Stimulated activated CD4-positive, alpha-beta T cell treated with anti-CD3 and anti-CD28 coated beads, TNF-alpha, amount 100 ng/mL, for 1 hour (primary cell): ENCODE data around the gene PEX1.
"Not testable (repeated sequence)": the region's sequence is repeated elsewhere in the genome, so short reads cannot be mapped to it uniquely, and the experiment has no call there.

Source experiments
- DNase-seq, 3 donors: peaks; one replicate each; pipeline ENCODE4 v3.0.0-alpha.2; 2020; ENCODE audit warnings: low read depth in 3 of 3, low spot score in 1 of 3

Gene PEX1

DNA sequence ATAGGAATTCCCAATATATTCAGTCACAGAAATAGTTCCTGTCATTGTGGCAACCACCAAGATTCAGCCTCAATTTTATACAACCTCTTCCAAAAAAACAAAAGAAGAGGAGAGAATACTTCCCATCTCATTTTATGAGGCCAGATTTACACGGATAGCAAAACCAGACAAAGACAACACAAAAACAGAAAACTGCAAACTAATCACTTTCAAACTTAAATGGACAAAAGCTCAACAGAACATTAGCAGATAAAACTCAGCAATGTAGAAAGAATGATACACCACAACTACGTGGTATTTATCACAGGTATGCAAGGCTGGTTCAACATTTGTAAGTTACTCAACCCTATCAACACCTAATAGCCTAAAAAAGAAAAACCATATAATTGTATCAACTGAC, 22.0 kb downstream of the PEX1 start:
- no peak for DNase-seq

DNA sequence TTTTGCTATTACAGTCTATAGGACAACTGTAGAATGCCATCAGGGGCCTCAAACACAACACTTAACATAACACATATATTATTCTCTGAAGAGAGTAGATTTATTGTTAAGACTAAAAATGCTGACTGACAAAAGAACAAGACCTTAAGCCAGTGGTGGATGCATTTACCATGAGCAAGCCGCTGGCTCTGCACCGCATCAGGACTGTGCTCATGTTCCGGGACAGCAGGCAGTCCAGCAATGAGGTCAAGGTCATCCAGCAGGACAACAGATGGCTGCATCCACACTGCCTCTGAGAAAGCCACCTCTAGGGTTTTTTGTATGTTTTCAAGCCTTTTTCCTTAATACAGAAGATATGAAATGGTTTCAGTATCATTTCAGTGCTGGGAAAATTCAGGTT, 23.8 kb downstream of the PEX1 start:
- DNase-seq: no peak

DNA sequence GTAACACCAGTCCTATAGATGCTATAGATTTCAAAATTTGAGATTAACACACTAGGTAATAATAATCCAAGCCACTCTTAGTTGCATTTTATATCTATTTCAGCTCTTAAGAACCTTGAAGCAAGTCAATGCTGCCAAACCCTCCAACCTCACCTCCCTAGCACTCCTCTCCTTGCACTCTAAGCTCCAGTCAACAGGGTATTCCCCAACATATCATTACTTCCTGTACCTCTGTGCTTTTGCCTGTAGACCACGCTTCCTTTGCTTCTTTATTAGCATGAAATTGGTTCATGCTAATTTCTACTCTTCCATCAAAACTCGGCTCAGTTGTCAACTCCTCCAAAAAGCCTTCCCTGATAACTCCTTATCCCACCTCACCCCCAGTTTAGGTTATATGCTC, 24.6 kb downstream of the PEX1 start:
- no peak for DNase-seq

DNA sequence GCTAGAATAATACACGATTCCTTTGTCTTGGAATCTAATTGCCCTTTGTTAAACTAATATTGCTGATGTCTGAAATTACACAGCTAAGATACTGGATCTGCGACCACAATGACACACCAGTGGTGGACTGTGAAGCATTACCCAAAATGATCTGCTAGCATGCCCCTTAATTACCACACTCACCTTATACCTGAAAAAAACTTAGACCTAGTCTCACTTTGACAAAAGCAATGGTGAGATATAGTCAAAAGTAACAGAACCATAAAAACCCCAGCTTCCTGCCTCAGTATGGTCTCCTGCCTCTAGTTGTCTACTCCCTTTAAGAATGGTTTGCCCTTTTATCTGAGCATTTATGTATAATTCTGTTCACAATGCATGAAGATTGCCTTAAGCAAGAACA, 29.8 kb downstream of the PEX1 start:
- DNase-seq: no peak

DNA sequence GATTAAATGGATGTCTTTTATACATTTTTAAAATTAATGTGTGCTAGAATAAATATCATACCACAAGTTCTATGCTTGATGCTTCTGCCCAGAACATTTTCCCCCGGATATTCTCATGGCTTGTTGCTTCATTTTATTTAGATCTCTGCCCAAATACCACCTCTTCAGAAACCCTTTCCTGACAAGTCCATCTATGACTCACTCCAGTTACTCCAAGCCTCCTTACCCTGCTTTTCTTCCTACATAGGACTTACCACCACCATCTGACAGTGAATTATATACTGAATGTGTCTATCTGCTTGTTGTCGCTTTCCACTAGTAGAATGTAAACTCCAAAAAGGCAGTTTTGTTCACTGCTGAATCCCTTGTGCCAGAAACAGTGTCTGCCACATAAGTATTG, 31.4 kb downstream of the PEX1 start:
- no peak for DNase-seq

DNA sequence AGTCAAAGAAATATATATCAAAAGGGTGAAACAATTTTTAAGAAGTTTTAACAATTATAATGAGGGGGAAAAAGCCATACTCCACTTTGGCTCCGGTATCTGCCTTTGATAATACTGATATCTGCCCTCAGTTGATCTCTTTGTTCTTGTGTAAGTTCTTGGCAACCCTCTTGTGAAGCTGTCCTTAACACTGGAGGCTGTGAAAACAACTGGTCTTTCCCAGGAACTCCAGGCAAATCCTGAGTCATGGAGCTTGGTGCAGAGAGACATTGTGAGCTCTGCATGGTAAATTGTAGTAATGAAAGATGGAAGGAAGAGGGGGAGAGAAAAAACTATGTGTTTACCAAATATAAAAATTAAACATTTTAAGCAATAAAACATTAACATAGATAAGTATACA, 38.7 kb downstream of the PEX1 start:
- DNase-seq: no peak

DNA sequence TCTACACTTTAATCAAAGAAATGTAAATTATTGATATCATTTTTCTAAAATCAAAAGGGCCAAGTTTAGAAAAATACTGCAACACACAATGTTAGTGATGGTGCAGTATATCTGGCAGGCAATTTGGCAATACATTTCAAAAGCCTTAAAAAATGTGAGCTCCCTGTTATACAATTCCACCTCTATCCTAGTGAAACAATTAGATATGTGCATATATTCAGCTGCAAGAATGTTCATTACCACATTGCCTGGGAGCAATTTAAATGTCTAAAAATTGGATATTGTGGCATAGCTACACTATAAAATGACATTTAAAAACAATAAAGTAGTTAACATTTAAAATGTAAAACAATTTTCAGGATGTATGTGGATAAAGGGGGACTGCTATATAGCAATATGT, 40.5 kb downstream of the PEX1 start:
- DNase-seq: no peak

DNA sequence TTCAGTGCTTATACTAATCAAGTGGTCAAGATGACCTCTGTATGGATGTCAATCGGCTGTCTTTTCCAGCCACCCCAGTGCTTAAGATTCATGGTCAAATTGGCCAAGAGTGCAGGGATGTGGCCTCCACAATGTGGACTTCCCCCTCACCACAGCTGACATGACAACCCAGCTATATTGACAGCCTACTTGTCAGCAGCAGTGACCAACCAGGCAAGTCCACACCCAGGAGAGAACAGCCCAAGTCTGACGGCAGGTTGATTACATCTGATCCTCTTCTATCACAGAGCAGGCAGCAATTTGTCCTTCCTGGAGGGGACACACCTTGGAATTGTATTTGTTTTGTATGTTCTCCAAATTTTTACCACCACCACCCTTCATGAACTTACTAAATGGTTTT, 42.3 kb downstream of the PEX1 start:
- no peak for DNase-seq

DNA sequence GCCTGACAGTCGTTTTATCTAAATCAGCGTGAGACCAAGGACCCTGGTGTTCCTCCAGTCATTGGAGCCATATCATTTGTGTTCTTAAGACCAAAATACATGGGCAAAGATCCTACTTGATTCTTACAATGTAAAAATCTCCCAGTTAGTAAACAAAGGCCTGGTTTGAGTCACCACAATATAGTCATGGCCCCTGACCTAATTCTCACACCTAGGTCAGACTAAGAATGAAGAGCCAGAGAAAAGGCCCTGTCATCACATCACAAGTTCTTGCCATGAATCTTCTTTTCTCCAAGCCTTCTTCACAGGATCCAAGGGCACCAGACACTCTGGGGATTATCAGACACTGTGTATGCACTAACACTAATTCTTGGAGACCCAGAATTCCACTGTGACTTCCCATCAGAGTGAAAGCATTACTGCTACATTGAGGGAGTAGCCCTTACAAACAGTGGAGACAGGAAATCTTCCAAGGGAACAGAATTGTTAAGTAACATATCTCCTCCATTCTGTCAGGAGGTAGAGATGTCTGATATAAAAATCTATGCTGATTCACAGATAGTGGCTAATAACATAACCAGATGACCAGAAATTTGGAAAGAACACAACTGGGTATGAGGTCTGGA, 42.9 kb downstream of the PEX1 start:
- DNase-seq: no peak

DNA sequence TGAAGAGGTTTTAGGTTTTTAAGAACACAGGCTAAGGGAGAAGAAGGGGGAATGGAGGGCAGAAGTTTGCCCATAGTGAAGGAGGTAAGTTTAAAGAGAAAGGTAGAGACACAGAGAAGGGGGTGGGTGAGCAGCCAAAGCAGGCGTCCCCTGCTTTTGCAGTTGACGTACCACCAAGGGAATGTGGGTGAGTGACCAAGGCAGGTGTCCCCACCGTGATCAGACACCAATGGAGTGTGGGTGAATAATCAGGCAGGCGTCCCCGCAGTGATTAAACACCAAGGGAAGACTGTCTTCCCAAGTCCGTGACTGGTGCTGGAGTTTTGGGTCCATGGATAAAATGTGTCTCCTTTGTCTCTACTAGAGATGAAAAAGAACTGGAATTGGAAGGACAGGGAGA, 44.1 kb downstream of the PEX1 start:
- DNase-seq: not testable (repeated sequence)

DNA sequence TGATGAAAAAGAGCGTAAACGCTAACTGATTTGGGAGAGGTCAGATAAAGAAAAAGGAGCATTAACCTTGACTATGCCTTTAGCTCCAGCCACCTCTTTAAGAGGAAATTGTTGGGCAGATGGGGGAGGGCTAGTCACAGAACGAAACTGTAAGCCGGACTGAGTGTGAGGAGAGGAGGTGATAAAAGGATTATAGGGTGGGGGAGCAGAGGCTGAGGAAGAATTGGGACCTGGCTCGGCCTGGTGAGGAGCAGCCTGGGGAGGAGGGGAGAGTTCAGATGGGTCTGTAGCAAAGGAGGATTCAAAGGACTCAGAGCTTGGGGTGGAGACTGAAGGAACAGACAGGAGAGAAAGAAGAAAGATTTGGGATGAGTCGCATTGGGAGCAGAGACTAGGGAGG, 44.7 kb downstream of the PEX1 start:
- not testable (repeated sequence) for DNase-seq

DNA sequence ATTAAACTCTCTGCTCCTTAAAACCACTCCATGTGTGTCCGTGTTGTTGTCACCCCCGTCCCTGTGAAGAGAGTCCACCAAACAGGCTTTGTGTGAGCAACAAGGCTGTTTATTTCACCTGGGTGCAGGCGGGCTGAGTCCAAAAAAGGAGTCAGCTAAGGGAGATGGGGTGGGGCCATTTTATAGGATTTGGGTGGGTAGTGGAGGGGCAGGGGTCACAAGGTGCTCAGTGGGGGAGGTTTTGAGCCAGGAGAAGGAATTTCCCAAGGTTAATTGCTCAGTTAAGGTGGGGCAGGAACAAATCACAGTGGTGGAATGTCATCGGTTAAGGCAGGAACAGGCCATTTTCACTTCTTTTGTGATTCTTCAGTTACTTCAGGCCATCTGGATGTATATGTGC, 49.2 kb downstream of the PEX1 start:
- not testable (repeated sequence) for DNase-seq

DNA sequence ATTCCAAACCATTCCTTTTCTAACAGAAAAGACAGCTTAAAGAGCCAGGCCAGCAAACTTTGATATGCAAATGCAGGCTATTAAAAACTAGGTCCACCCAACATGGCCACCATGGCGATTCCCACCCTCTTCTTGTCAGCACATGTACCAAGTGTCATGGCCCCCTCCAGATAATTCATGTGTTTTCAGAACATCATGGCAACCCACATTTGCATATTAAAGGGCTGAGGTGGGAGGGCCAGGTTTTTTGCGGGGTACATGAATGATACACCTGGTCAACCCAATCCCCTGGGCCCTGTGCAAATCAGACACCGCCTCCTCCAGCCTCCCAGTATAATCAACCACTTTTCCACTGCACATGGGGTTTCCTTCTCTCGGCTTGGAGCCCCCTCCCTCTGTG, 49.6 kb downstream of the PEX1 start:
- no peak for DNase-seq

DNA sequence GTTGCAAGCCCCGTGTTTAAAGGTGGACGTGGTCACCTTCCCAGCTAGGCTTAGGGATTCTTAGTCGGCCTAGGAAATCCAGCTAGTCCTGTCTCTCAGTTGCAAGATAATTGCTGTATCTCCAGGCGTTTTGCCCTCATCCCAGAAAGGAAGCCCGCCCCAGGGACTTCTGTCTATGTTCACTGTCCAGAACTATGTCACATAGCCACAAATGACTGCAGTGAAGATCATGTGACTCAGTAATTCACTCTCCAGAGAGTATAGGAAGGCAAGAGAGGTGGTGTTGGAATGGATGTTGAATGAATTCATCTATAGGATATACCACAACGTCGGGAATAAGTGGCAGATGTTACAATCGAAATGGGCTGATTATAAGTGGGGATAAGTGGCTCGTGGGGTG, 50.2 kb downstream of the PEX1 start:
- no peak for DNase-seq

DNA sequence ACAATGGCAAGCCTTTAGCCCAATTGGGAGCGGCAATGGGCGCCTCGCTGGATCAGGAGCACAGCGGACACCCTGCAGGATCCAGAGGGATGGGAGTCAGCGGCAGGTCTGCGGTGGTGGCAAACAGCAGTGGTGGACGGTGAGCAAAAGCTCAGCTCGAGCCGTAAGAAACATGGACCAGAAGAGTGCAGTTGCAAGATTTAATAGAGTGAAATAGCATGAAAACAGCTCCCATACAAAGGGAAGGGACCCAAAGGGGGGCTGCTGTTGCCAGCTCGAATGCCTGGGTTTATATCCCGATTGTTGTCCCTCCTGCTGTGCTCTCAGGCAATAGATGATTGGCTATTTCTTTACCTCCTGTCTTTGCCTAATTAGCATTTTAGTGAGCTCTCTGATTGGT, 50.6 kb downstream of the PEX1 start, which contains the start of gene ERVW-1:
ERVW-1 (minus strand) TSS at position 266 of the 400 bp plus-strand sequence. CDS start 7,565 bp downstream, outside the sequence.
- not testable (repeated sequence) for DNase-seq

DNA sequence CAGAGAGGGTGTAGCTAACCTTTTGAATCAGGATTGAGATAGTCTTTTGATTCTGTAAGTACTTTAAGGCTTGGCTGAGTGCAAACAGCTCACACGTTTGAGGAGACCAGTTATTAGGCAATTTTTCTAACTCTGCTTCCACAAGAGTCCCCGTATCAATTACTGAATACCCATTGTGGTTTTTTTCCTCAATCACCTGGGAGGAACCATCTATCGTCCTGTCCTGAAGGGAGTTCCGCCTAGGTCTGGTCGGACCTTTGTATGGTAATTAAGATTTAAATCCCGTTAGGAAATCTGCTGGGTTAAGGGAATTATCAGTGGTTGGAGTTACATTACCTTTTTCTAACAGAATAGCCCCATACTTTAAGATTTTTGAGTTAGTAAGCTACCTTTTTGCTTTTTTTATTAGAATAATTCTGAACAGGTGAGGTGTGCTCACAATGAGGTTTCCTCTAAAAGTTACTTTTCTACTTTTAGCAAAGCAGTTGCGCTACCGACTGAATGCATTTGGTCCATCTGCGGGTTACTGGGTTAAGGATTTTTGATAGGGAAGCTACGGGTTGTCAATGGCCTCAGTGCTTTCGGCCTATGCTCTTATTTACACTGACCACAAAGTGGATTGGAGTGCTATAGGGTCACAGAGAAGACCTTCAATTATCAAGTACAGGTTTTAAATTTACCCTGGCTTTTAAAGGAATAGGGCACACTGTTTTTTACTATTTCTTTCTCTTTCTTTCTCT, 52.3 kb downstream of the PEX1 start:
- DNase-seq: not testable (repeated sequence)

DNA sequence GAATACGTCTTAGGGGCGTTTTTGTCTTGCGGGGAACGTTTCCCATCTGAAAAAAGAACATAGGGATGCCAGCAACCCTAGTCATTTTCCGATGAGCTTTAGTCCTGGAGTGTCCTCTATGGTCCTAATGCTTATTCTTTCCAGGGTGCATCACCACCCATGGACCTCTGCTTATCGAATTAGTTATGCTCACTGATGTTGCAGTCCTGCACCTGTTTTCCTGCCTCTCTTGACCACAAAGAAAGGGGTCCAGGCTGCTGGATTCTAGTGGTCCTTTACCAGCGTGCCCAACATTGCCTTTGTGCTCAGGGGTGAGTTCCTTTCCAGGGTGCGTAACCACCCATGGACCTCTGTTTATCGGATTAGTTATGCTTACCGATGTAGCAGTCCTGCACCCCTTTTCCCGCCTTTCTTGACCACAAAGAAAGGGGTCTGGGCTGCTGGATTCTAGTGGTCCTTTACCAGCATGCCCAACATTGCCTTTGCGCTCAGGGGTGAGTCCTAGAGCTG, 53.0 kb downstream of the PEX1 start:
- not testable (repeated sequence) for DNase-seq

DNA sequence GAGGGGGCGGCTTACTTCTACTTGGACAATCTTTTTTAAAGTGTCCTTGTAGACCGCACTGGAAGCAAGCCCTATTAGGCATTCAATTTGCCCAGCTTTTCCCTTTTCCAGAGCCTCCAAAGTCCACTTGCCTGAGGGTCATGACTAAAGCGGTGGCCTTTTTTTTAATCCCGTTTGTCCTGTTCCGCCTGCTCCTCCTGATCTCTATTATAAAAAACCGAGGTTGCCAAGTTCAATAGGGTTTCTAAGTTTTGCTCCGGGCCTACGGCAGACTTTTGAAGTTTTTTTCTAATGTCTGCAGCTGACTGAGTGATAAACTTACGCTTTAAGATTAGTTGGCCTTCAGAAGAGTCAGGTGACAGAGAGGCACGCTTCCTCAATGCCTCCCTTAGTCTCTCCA, 54.3 kb downstream of the PEX1 start:
- DNase-seq: not testable (repeated sequence)

DNA sequence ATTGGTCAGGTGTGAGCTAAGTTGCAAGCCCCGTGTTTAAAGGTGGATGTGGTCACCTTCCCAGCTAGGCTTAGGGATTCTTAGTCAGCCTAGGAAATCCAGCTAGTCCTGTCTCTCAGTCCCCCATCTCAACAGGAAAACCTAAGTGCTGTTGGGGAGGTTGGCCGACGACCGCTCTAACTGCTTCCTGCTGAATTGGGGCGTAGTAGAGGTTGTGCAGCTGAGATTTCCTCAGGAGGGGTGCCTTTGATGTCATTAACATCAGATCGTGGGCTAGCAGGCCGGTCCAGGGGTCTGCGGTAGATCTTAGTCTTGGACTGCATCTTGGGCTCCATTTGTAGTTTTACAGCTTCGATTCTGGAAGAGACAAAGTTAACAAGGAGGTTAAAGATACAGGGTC, 59.7 kb downstream of the PEX1 start:
- DNase-seq: not testable (repeated sequence)

DNA sequence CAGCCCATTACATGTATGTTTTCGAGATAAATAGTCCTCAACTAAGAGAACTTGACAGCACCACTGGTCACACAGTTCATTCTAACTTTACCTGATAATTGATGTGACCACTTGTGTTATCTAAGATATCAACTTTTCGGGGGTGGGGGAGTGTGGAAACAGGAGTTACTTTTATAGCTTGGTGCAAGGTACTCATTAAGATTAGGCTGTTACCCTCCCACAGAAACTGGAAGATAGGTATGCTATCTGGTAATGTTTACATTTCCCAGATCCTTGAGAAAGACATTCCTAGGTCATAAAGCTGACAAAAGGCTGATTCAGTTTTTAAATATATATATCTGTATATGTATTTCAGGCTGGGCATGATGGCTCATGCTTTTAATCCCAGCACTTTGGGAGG, 61.6 kb downstream of the PEX1 start:
- no peak for DNase-seq

DNA sequence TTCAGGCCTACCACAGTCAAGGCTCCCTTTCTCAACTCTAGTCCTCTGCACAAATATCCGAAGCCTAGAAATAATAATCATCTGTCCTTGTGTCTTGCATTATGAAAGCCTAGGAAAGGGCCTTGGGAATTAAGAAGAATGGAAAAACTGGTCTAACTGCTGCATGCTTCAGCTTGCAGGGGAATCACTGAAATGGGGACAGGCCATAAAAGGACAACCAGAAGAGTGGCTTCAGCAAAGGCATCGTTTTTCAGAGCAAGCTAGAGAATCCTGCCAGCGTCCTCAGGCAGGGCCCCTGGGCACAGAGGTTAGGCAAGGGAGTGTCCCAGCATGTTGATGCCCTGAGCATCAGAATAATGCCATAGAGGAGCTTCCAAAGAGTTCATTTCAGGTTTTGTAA, 63.8 kb downstream of the PEX1 start:
- no peak for DNase-seq

DNA sequence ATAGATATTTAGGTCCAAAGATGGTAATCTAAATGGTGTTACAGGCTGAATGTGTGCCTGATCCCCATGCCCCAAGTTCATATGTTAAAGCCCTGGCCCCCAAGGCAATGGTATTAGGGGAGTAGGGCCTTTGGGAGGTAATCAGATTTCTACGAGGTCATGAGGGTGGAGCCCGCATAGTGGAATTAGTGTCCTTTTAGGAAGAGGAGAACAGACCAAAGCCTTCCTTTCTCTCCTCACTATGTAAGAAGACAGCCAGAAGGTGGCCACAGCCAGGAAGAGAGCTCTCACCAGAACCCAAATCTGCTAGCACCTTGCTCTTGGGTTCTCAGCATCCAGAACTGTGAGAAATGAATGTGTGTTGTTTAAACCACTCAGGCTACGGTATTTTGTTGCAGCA, 65.8 kb downstream of the PEX1 start:
- DNase-seq: no peak
